Hematopoietic multipotent progenitor cell treated with erythropoietin and hydrocortisone succinate and interleukin-3 and kit ligand, for 6 days (in vitro differentiated cells): ENCODE measurements around the gene EPB41L1.
A peak's percentile ranks its signal among the peaks of the same experiment; 100 is the strongest.

Source experiments
- DNase-seq: peaks from one replicate; pipeline ENCODE4 v3.0.0-alpha.2; 2015

The EPB41L1 gene

GRCh38 chr20:36266189-36266588 is 111.6 kb downstream of the EPB41L1 start:
- no peak for DNase-seq

GRCh38 chr20:36267605-36268381 is 113.3 kb downstream of the EPB41L1 start:
- DNase-seq = no peak

GRCh38 chr20:36268440-36269342 is 114.2 kb downstream of the EPB41L1 start:
- no peak for DNase-seq

- no peak for DNase-seq
Observed at GRCh38 chr20:36269507-36269906, 115.0 kb downstream of the EPB41L1 start.

GRCh38 chr20:36270744-36271638 is 116.5 kb downstream of the EPB41L1 start:
- DNase-seq = no peak

- no peak for DNase-seq
Observed at GRCh38 chr20:36271639-36272546, 117.4 kb downstream of the EPB41L1 start.

- no peak for DNase-seq
Observed at GRCh38 chr20:36272547-36273220, 118.1 kb downstream of the EPB41L1 start.

- DNase-seq = peak; percentile 52
Observed at GRCh38 chr20:36273414-36274180, 119.1 kb downstream of the EPB41L1 start.

GRCh38 chr20:36274181-36274841 is 119.8 kb downstream of the EPB41L1 start:
- no peak for DNase-seq

- no peak for DNase-seq
Observed at GRCh38 chr20:36275011-36275410, 120.5 kb downstream of the EPB41L1 start.

- DNase-seq = no peak
Observed at GRCh38 chr20:36275441-36276189, 121.1 kb downstream of the EPB41L1 start.

- no peak for DNase-seq
Observed at GRCh38 chr20:36277546-36277945, 123.0 kb downstream of the EPB41L1 start.

- no peak for DNase-seq
Observed at GRCh38 chr20:36279362-36279761, 124.8 kb downstream of the EPB41L1 start.

GRCh38 chr20:36279776-36280175 is 125.2 kb downstream of the EPB41L1 start:
- no peak for DNase-seq

- DNase-seq = no peak
Observed at GRCh38 chr20:36281785-36282380, 127.3 kb downstream of the EPB41L1 start.
